Vagina (tissue), 2 donors: ENCODE measurements around the gene IYD. TPM values are rescaled to one million over a fixed set of nuclear protein-coding genes. Genes with fewer than 3 reads are reported as not detected.

Experiments
- DNase-seq, 2 donors: peaks; one replicate each; pipeline ENCODE4 v3.0.0-alpha.2; 2017; ENCODE audit errors: extremely low spot score in 2 of 2
- H3K27ac ChIP-seq: fragments of 200-600 bp; sonication (generic); one replicate; pipeline ENCODE4 v1.5.1; 2019
- H3K27me3 ChIP-seq: fragments of 200-600 bp; sonication (generic); one replicate; pipeline ENCODE4 v1.5.1; 2019
- H3K36me3 ChIP-seq, 2 donors: fragments of 200-600 bp; sonication (generic); one replicate each; pipeline ENCODE4 v1.5.1; 2017 to 2019
- H3K4me1 ChIP-seq: fragments of 200-600 bp; sonication (generic); one replicate; pipeline ENCODE4 v1.5.1; 2019
- H3K4me3 ChIP-seq, 2 donors: fragments of 200-600 bp; sonication (generic); 1 replicate in 1 of 2; 2 replicates in 1 of 2; pipeline ENCODE4 v1.5.1; 2016 to 2019
- H3K9me3 ChIP-seq: fragments of 200-600 bp; sonication (generic); one replicate; pipeline ENCODE4 v1.5.1; 2019
- CTCF ChIP-seq, 3 experiments: fragments of 450-650 bp in 2 of 3; fragments of 200-600 bp in 1 of 3; sonication (generic) in 1 of 3; IDR thresholded peaks; one replicate each; pipeline ENCODE4 v1.5.1; 2017 to 2019; ENCODE audit warnings: antibody characterized with exemption in 3 of 3, mild to moderate bottlenecking in 2 of 3, moderate library complexity in 2 of 3
- POLR2A ChIP-seq, 2 donors: fragments of 450-650 bp; IDR thresholded peaks; one replicate each; pipeline ENCODE4 v1.6.1; 2017; ENCODE audit warnings: antibody characterized with exemption in 2 of 2, mild to moderate bottlenecking in 2 of 2, moderate library complexity in 2 of 2
- POLR2AphosphoS5 ChIP-seq, 2 donors: sonication (generic); formaldehyde crosslinking; IDR thresholded peaks; one replicate each; pipeline ENCODE4 v1.9.0; 2017; ENCODE audit warnings: antibody characterized with exemption in 2 of 2, mild to moderate bottlenecking in 2 of 2, low read depth in 1 of 2; ENCODE audit not compliant: insufficient read depth in 1 of 2
- intact Hi-C: fragments of 100-400 bp; cut with DNase I; formaldehyde crosslinking; loops from one replicate; pipeline ENCODE4 v1.15.1; 2023
- total RNA-seq: library from RNA; depleted of rRNA; stranded (reverse); fragments of >200 nt; gene quantifications from one replicate; pipeline ENCODE4 v1.2.3, GENCODE V29; 2016

IYD gene
- total RNA-seq, 1 donor from 2014 or later: not detected

GRCh38 chr6:150354754-150355571 is 13.8 kb upstream of the IYD start:
- no peak for TF ChIP-seq POLR2AphosphoS5 (IDR thresholded peaks at IDR 0.05; ENCODE audit: insufficient read depth in 1 of 2, low read depth in 1 of 2)
- TF ChIP-seq POLR2A (IDR thresholded peaks at IDR 0.05): no peak
- no peak for TF ChIP-seq CTCF (IDR thresholded peaks at IDR 0.05)
- no peak for DNase-seq

DNA sequence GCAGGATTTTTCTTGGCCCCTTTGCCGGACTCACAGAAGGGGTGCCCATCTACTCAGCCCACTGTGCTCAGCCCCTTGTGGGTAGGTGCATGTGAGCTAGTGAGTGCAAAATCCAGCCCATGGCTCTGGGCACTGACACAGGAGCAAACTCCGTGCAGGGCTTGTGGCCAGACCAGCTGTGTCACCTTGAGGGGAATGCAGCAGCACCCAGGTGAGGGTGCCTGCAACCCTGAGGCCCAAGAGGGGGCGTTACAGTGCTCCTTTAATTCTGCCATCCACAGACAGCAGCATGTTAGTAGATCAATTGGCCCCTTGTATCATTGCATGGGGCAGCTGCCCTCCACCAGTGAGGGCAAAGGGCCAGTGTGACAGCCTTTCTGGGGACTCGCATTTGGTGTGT is 12.9 kb upstream of the IYD start:
- no peak overlapping the region for H3K4me3 ChIP-seq
- H3K9me3 ChIP-seq: no peaks in the 10 kb centered on the region
- DNase-seq: no peak
- H3K36me3 ChIP-seq: no peaks in the 10 kb centered on the region
- intact Hi-C loops: no loop called here
- no peak for TF ChIP-seq CTCF (IDR thresholded peaks at IDR 0.05)
- no peak for TF ChIP-seq POLR2A (IDR thresholded peaks at IDR 0.05)
- no peak for TF ChIP-seq POLR2AphosphoS5 (IDR thresholded peaks at IDR 0.05; ENCODE audit: insufficient read depth in 1 of 2, low read depth in 1 of 2)
- no peak overlapping the region for H3K27ac ChIP-seq
- no peaks in the 10 kb centered on the region for H3K27me3 ChIP-seq
- H3K4me1 ChIP-seq: no peaks in the 10 kb centered on the region

More at GRCh38 chr6:150354754-150355571, 13.8 kb upstream of the IYD start:
- Histone ChIP-seq H3K4me1 (no peaks in the 10 kb centered on the region), H3K36me3 (no peaks in the 10 kb centered on the region), H3K27ac (no peak overlapping the region), H3K27me3 (no peaks in the 10 kb centered on the region), H3K4me3 (no peak overlapping the region), H3K9me3 (no peaks in the 10 kb centered on the region)
- intact Hi-C loops: no loop called here

DNA sequence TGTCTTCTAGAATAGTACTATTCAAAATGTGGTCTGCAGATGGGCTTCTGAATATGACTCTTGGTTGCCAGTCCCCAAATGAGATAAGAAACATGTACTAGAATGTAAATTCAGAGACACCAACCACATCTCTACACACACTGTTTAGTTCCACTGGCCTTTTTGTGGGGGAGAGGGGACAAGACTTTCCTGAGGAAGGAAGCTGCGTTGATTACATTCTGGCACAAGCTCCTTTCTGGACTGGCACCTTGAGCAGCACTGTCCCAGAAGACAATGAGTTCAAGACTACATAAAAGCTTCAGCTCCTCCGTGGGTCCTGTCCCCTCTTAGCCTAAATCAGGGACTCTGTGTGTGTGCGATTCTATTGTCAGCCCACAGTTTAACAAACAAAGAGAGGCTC is 6.9 kb upstream of the IYD start:
- H3K27me3 ChIP-seq: no peaks in the 10 kb centered on the region

GRCh38 chr6:150363733-150364132 is 5.1 kb upstream of the IYD start:
- Histone ChIP-seq H3K27me3 (no peaks in the 10 kb centered on the region), H3K36me3 (no peaks in the 10 kb centered on the region), H3K9me3 (no peaks in the 10 kb centered on the region), H3K27ac (no peak overlapping the region), H3K4me3 (no peak overlapping the region), H3K4me1 (no peaks in the 10 kb centered on the region)
- intact Hi-C loops: no loop called here
- TF ChIP-seq POLR2A (IDR thresholded peaks at IDR 0.05): no peak
- TF ChIP-seq POLR2AphosphoS5 (IDR thresholded peaks at IDR 0.05; ENCODE audit: insufficient read depth in 1 of 2, low read depth in 1 of 2): no peak
- TF ChIP-seq CTCF (IDR thresholded peaks at IDR 0.05): no peak
- no peak for DNase-seq

More for the DNA sequence above, 6.9 kb upstream of the IYD start:
- Histone ChIP-seq H3K36me3 (no peaks in the 10 kb centered on the region), H3K4me3 (no peak overlapping the region), H3K4me1 (no peaks in the 10 kb centered on the region), H3K9me3 (no peaks in the 10 kb centered on the region), H3K27ac (no peak overlapping the region)
- intact Hi-C loops: no loop called here
- peak in 1 of 2 donors; percentile 58 for DNase-seq
- TF ChIP-seq POLR2AphosphoS5 (IDR thresholded peaks at IDR 0.05; ENCODE audit: insufficient read depth in 1 of 2, low read depth in 1 of 2) (no peak), POLR2A (IDR thresholded peaks at IDR 0.05) (no peak), CTCF (IDR thresholded peaks at IDR 0.05) (no peak)

- no peak overlapping the region for H3K4me3 ChIP-seq
- H3K36me3 ChIP-seq: no peaks in the 10 kb centered on the region
- no peak for DNase-seq
- no peak overlapping the region for H3K27ac ChIP-seq
- no peak for TF ChIP-seq POLR2A (IDR thresholded peaks at IDR 0.05)
- no peak for TF ChIP-seq CTCF (IDR thresholded peaks at IDR 0.05)
- no peak for TF ChIP-seq POLR2AphosphoS5 (IDR thresholded peaks at IDR 0.05; ENCODE audit: insufficient read depth in 1 of 2, low read depth in 1 of 2)
- no peaks in the 10 kb centered on the region for H3K9me3 ChIP-seq
- intact Hi-C loops: no loop called here
- H3K27me3 ChIP-seq: no peaks in the 10 kb centered on the region
- H3K4me1 ChIP-seq: no peaks in the 10 kb centered on the region
Observed at GRCh38 chr6:150366118-150366778, 2.6 kb upstream of the IYD start.
